K562 (cell line): ENCODE measurements around the gene ZMAT3. TPM values are rescaled to one million over a fixed set of nuclear protein-coding genes. Genes with fewer than 3 reads are reported as not detected.
"Not testable (repeated sequence)": the region's sequence is repeated elsewhere in the genome, so short reads cannot be mapped to it uniquely, and the experiment has no call there.

ENCODE experiments used
- ATF4 ChIP-seq: fragments of 450-650 bp; formaldehyde crosslinking; IDR thresholded peaks from 2 replicates; pipeline ENCODE4 v1.4.0; 2022; ENCODE audit warnings: mild to moderate bottlenecking, moderate library complexity
- BRD9 ChIP-seq: fragments of 450-650 bp; IDR thresholded peaks from 2 replicates; pipeline ENCODE4 v1.6.1; 2018; ENCODE audit warnings: low read depth; ENCODE audit not compliant: partially characterized antibody
- CXXC5 ChIP-seq: fragments of 250-450 bp; sonication (Bioruptor Pico); IDR thresholded peaks from 2 replicates; pipeline ENCODE4 v1.8.0; 2022; ENCODE audit warnings: inconsistent platforms, mild to moderate bottlenecking, moderate library complexity
- DDX20 ChIP-seq: fragments of 450-650 bp; IDR thresholded peaks from 2 replicates; pipeline ENCODE4 v1.6.1; 2016; ENCODE audit warnings: missing genetic modification characterization, low read depth, mild to moderate bottlenecking, missing compliant biosample characterization, moderate library complexity
- DMBX1 ChIP-seq: fragments of 250-450 bp; sonication (Bioruptor Pico); IDR thresholded peaks from 2 replicates; pipeline ENCODE4 v1.8.0; 2022; ENCODE audit warnings: inconsistent platforms, mild to moderate bottlenecking, moderate library complexity, borderline replicate concordance
- E2F3 ChIP-seq: fragments of 250-450 bp; sonication (Bioruptor Pico); IDR thresholded peaks from 2 replicates; pipeline ENCODE4 v1.4.0; 2020; ENCODE audit warnings: mild to moderate bottlenecking
- HIVEP1 ChIP-seq: fragments of 250-450 bp; sonication (Bioruptor Pico); IDR thresholded peaks from 2 replicates; pipeline ENCODE4 v1.4.0; 2020; ENCODE audit warnings: mild to moderate bottlenecking
- KLF6 ChIP-seq: fragments of 250-450 bp; sonication (Bioruptor Pico); IDR thresholded peaks from 2 replicates; pipeline ENCODE4 v1.4.0; 2020; ENCODE audit warnings: mild to moderate bottlenecking, moderate library complexity, borderline replicate concordance
- MAX ChIP-seq: sonication (generic); formaldehyde crosslinking; IDR thresholded peaks from 2 replicates; pipeline ENCODE4 v1.9.0; 2022; ENCODE audit warnings: mild to moderate bottlenecking, missing genetic modification reagents
- NFE2L1 ChIP-seq: fragments of 450-650 bp; IDR thresholded peaks from 2 replicates; pipeline ENCODE4 v1.6.1; 2016; ENCODE audit warnings: missing genetic modification characterization, low read depth, mild to moderate bottlenecking, missing compliant biosample characterization, moderate library complexity, borderline replicate concordance
- NR2C1 ChIP-seq, 2 experiments: fragments of 450-650 bp; IDR thresholded peaks; 2 replicates each; pipeline ENCODE4 v1.6.1; 2017; ENCODE audit warnings: mild to moderate bottlenecking in 2 of 2, antibody characterized with exemption in 1 of 2, inconsistent platforms in 1 of 2, missing compliant biosample characterization in 1 of 2, missing genetic modification characterization in 1 of 2
- POLR2G ChIP-seq: fragments of 200-400 bp; formaldehyde crosslinking; IDR thresholded peaks from 2 replicates; pipeline ENCODE4 v1.6.1; 2017; ENCODE audit warnings: low read depth, mild to moderate bottlenecking, antibody characterized with exemption, low read length, moderate library complexity
- PRDM10 ChIP-seq: fragments of 450-650 bp; IDR thresholded peaks from 2 replicates; pipeline ENCODE4 v1.6.1; 2018; ENCODE audit not compliant: partially characterized antibody
- ZBTB17 ChIP-seq: fragments of 450-650 bp; formaldehyde crosslinking; IDR thresholded peaks from 2 replicates; pipeline ENCODE4 v1.4.0; 2020; ENCODE audit warnings: mild to moderate bottlenecking
- ZBTB2 ChIP-seq: fragments of 450-650 bp; IDR thresholded peaks from 2 replicates; pipeline ENCODE4 v1.6.1; 2016; ENCODE audit warnings: antibody characterized with exemption
- ZNF41 ChIP-seq: fragments of 250-450 bp; sonication (Bioruptor Pico); conservative IDR thresholded peaks from 2 replicates; pipeline ENCODE4 v1.4.0; 2020; ENCODE audit warnings: mild to moderate bottlenecking
- ZNF583 ChIP-seq: fragments of 250-450 bp; sonication (Bioruptor Pico); IDR thresholded peaks from 2 replicates; pipeline ENCODE4 v1.4.0; 2020
- ZNF79 ChIP-seq: fragments of 250-450 bp; sonication (Bioruptor Pico); IDR thresholded peaks from 2 replicates; pipeline ENCODE4 v1.4.0; 2020; ENCODE audit warnings: low read depth, mild to moderate bottlenecking, moderate library complexity
- polyA plus RNA-seq, 8 experiments: library from polyadenylated mRNA; depleted of rRNA in 4 of 8; stranded (reverse) in 5 of 8; unstranded in 3 of 8; fragments of >200 nt; fragmentation: Nextera tagmentation in 2 of 8; fragmentation: Illumina TruSeq in 1 of 8; extraction: Ambion mirVana in 2 of 8; extraction: Trizol in 1 of 8; gene quantifications; 2 replicates each; pipeline versions ENCODE4 v1.2.1 to v1.2.3, GENCODE V29; 2011 to 2014; ENCODE audit warnings: inconsistent platforms in 1 of 8, missing spikeins in 1 of 8
- total RNA-seq, 7 experiments: library from RNA; depleted of rRNA in 6 of 7; stranded (reverse); fragments of >200 nt in 6 of 7; fragmentation: Illumina TruSeq in 2 of 7; extraction: Trizol in 2 of 7; gene quantifications; 2 replicates each; pipeline versions ENCODE4 v1.2.1 to v1.2.3, GENCODE V29; 2011 to 2021; ENCODE audit warnings: low replicate concordance in 1 of 7

ZMAT3 gene
- total and polyA plus RNA-seq, 9 of the 15 experiments (the other 6 are each of a cell fraction or from before 2014, with no cell fraction given) = 0.87 to 5.1 (median 3.9) TPM

- peak; percentile 64 for TF ChIP-seq PRDM10
- TF ChIP-seq ATF4 (CRISPR knock-in tag) = peak; percentile 75
- TF ChIP-seq MAX = peak; percentile 13; the same call in 1 of the 2 replicates
- peak; percentile 67; the same call in 1 of the 2 replicates for TF ChIP-seq ZNF41 (CRISPR knock-in tag)
- 0 out of 2 replicates have a peak, but pooled peaks have one; percentile 17 for TF ChIP-seq HIVEP1 (CRISPR knock-in tag)
- peak; percentile 73 for TF ChIP-seq CXXC5
- 0 out of 2 replicates have a peak, but pooled peaks have one; percentile 27 for TF ChIP-seq ZNF79 (CRISPR knock-in tag)
- peak; percentile 91 for TF ChIP-seq ZNF583
- TF ChIP-seq NFE2L1 = peak; percentile 28; the same call in 1 of the 2 replicates
- TF ChIP-seq KLF6 = peak; percentile 75; the same call in 1 of the 2 replicates
- 0 out of 2 replicates have a peak, but pooled peaks have one; percentile 66 for TF ChIP-seq DDX20 (tag)
- not testable (repeated sequence) for TF ChIP-seq NR2C1 (IDR thresholded peaks at IDR 0.05)
- TF ChIP-seq NR2C1 (tag; IDR thresholded peaks at IDR 0.05) = peak; percentile 72
- peak; percentile 51 for TF ChIP-seq POLR2G
- peak; percentile 40; the same call in 1 of the 2 replicates for TF ChIP-seq E2F3 (CRISPR knock-in tag)
- peak; percentile 50 for TF ChIP-seq BRD9
- TF ChIP-seq DMBX1 (CRISPR knock-in tag) = peak; percentile 94
- TF ChIP-seq ZBTB2 = peak; percentile 11; the same call in 1 of the 2 replicates
- TF ChIP-seq ZBTB17 (CRISPR knock-in tag) = peak; percentile 89
Measured at GRCh38 chr3:179032454-179033303, 38.9 kb downstream of the ZMAT3 start (continued).
